ENCODE data around the gene BLOC1S5.
"Not testable (repeated sequence)": the region's sequence is repeated elsewhere in the genome, so short reads cannot be mapped to it uniquely, and the experiment has no call there.

BLOC1S5 gene

GRCh38 chr6:8041913-8042583 is 22.1 kb downstream of the BLOC1S5 start:
- DNase-seq: no peak

- not testable (repeated sequence) for DNase-seq
Measured at GRCh38 chr6:8034107-8034506, 30.1 kb downstream of the BLOC1S5 start.

- no peak for DNase-seq
Measured at GRCh38 chr6:8030920-8031319, 33.3 kb downstream of the BLOC1S5 start.

GRCh38 chr6:8029243-8029870 is 34.8 kb downstream of the BLOC1S5 start:
- DNase-seq: no peak

GRCh38 chr6:8027965-8028651 is 36.1 kb downstream of the BLOC1S5 start:
- no peak for DNase-seq

- no peak for DNase-seq
Measured at GRCh38 chr6:8026800-8027199, 37.4 kb downstream of the BLOC1S5 start.

- no peak for DNase-seq
Measured at GRCh38 chr6:8025191-8025590, 39.0 kb downstream of the BLOC1S5 start.

- DNase-seq: no peak
Measured at GRCh38 chr6:8023638-8024037, 40.6 kb downstream of the BLOC1S5 start.

GRCh38 chr6:8020083-8020482 is 44.1 kb downstream of the BLOC1S5 start:
- DNase-seq: no peak

- no peak for DNase-seq
Measured at GRCh38 chr6:8017705-8018104, 46.5 kb downstream of the BLOC1S5 start.

- no peak for DNase-seq
Measured at GRCh38 chr6:8017276-8017701, 46.9 kb downstream of the BLOC1S5 start.

- DNase-seq: no peak
Measured at GRCh38 chr6:8014947-8015346, 49.2 kb downstream of the BLOC1S5 start.

GRCh38 chr6:8013763-8014162 is 50.4 kb downstream of the BLOC1S5 start:
- no peak for DNase-seq

- DNase-seq: no peak
Measured at GRCh38 chr6:8006208-8006607, 58.0 kb downstream of the BLOC1S5 start.

- DNase-seq: no peak
Measured at GRCh38 chr6:8005136-8005535, 59.1 kb downstream of the BLOC1S5 start.

GRCh38 chr6:8000636-8001035 is 63.6 kb downstream of the BLOC1S5 start:
- no peak for DNase-seq

GRCh38 chr6:8000188-8000596 is 64.0 kb downstream of the BLOC1S5 start:
- DNase-seq: no peak

GRCh38 chr6:7999201-7999600 is 65.0 kb downstream of the BLOC1S5 start:
- DNase-seq: no peak

- DNase-seq: no peak
Measured at GRCh38 chr6:7998103-7998725, 66.0 kb downstream of the BLOC1S5 start.

- no peak for DNase-seq
Measured at GRCh38 chr6:7997286-7997685, 66.9 kb downstream of the BLOC1S5 start.

GRCh38 chr6:7996538-7997111 is 67.6 kb downstream of the BLOC1S5 start:
- no peak for DNase-seq

- no peak for DNase-seq
Measured at GRCh38 chr6:7993952-7994351, 70.2 kb downstream of the BLOC1S5 start.

GRCh38 chr6:7993399-7993798 is 70.8 kb downstream of the BLOC1S5 start:
- no peak for DNase-seq
